ENCODE results near the gene TMEM259.

DNA sequence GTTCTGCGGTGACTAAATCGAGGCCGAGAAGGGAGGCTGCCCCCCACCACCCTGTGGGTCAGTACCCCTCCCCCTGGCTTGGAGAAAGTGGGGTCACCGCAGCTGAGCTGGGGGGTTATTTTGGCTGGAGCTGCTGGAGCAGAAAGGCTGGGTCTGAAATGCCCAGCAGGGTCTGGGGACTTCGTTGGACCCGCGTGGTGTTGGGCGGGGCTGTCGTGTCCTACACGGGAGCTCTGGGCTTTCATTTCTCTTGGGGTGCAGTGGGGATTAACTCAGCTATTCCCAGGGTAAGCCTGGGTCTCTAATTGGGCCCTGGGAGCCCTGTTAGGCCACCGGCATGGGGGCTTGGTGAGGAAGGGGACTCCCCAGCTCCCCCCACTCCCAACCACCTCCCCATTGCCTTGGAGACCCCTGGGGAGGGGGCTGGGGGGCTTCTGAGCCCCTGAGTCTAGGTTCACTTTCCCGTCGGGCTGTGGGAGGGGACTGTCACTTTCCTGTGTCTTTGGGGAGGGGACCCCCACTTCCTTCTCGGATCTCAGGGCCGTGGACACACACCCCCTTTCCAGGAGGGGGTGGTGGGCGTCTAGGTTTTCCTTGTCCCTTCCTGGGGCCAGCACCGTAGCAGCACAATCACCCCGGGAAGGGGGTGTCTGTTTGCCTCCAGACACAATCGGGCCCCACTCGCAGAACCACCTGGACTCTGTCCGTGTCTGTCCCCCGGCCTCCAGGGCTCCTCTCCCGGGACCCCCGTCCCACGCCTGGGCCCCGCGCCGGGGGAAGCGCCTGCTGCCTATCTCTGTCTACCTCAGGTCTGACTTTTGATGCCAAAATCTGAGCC lies 47.0 kb downstream of the TMEM259 start:
- TF ChIP-seq, protein P1, sequence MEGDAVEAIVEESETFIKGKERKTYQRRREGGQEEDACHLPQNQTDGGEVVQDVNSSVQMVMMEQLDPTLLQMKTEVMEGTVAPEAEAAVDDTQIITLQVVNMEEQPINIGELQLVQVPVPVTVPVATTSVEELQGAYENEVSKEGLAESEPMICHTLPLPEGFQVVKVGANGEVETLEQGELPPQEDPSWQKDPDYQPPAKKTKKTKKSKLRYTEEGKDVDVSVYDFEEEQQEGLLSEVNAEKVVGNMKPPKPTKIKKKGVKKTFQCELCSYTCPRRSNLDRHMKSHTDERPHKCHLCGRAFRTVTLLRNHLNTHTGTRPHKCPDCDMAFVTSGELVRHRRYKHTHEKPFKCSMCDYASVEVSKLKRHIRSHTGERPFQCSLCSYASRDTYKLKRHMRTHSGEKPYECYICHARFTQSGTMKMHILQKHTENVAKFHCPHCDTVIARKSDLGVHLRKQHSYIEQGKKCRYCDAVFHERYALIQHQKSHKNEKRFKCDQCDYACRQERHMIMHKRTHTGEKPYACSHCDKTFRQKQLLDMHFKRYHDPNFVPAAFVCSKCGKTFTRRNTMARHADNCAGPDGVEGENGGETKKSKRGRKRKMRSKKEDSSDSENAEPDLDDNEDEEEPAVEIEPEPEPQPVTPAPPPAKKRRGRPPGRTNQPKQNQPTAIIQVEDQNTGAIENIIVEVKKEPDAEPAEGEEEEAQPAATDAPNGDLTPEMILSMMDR (IDR thresholded peaks at IDR 0.05), result no peak
- no peak for TF ChIP-seq POLR2A (IDR thresholded peaks at IDR 0.05)

All from esophagus squamous epithelium (tissue), 4 donors.